Neural progenitor cell (in vitro differentiated cells): Measurements from ENCODE around the gene SCART1.

Experiments used
- EZH2 ChIP-seq: fragments of 200-600 bp; sonication (generic); IDR thresholded peaks from 2 replicates; pipeline ENCODE4 v1.6.1; 2017; ENCODE audit warnings: antibody characterized with exemption, mild to moderate bottlenecking, moderate library complexity
- EZH2phosphoT487 ChIP-seq: fragments of 200-600 bp; sonication (generic); IDR thresholded peaks from 2 replicates; pipeline ENCODE4 v1.6.1; 2017; ENCODE audit warnings: antibody characterized with exemption
- TF ChIP-seq, protein P1 (sequence below): fragments of 200-600 bp; sonication (generic); IDR thresholded peaks from 2 replicates; pipeline ENCODE4 v1.5.1; 2017; ENCODE audit warnings: antibody characterized with exemption, mild to moderate bottlenecking

DNA sequence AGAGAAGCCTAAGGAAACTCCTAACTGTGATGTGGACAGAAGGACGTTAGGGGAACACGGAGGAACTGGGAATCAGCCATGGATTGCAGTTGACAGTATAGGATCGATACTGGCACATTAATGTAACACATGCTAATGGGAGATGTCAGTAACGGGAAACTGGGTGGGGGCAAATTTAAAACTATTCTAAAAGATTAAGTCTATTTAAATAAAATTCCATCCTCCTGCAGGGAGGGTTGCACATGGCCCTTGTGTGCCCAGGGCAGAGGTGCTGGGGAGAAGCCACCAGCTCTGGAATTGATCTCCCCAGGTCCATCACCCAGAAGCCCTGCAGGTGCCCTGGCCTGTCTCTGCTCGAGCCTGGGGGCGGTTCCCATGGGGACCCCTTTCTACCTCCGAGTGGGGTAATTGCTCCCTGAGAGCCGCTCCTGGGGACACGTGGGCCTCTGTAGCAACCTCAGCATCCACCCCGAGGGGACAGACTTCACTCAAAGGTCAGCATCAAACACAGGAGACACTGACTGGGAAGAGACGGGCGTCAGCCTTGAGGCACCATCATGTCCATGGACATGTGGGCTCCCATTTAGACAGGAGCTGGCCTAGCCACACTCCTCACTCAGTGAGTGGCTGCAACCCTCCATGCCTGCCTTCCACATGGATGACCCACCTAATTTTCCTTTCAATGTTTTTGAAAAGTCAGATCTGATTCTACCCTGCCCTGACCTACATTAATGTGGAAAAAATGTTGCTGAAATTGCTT is 21.1 kb downstream of the SCART1 start:
- TF ChIP-seq EZH2, result no peak
- TF ChIP-seq EZH2phosphoT487, result no peak
- TF ChIP-seq, protein P1, sequence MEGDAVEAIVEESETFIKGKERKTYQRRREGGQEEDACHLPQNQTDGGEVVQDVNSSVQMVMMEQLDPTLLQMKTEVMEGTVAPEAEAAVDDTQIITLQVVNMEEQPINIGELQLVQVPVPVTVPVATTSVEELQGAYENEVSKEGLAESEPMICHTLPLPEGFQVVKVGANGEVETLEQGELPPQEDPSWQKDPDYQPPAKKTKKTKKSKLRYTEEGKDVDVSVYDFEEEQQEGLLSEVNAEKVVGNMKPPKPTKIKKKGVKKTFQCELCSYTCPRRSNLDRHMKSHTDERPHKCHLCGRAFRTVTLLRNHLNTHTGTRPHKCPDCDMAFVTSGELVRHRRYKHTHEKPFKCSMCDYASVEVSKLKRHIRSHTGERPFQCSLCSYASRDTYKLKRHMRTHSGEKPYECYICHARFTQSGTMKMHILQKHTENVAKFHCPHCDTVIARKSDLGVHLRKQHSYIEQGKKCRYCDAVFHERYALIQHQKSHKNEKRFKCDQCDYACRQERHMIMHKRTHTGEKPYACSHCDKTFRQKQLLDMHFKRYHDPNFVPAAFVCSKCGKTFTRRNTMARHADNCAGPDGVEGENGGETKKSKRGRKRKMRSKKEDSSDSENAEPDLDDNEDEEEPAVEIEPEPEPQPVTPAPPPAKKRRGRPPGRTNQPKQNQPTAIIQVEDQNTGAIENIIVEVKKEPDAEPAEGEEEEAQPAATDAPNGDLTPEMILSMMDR, result no peak
